HEK293 (cell line): Measurements from ENCODE around the gene WLS.

ENCODE experiments used
- EGR2 ChIP-seq: fragments of 450-650 bp; formaldehyde crosslinking; IDR thresholded peaks from 2 replicates; pipeline ENCODE4 v1.5.1; 2016; ENCODE audit warnings: low read depth, missing biosample characterization, missing genetic modification characterization
- HOXA7 ChIP-seq: sonication (generic); formaldehyde crosslinking; IDR thresholded peaks from 2 replicates; pipeline ENCODE4 v1.8.1; 2022; ENCODE audit warnings: missing genetic modification reagents, borderline replicate concordance
- KLF10 ChIP-seq: fragments of 450-650 bp; IDR thresholded peaks from 2 replicates; pipeline ENCODE4 v1.5.1; 2018; ENCODE audit warnings: missing biosample characterization, mild to moderate bottlenecking, missing genetic modification characterization
- PRDM10 ChIP-seq: fragments of 450-650 bp; formaldehyde crosslinking; IDR thresholded peaks from 2 replicates; pipeline ENCODE4 v1.5.1; 2016; ENCODE audit warnings: missing biosample characterization, missing genetic modification characterization
- SCRT1 ChIP-seq: fragments of 450-650 bp; formaldehyde crosslinking; IDR thresholded peaks from 2 replicates; pipeline ENCODE4 v1.5.1; 2016; ENCODE audit warnings: missing biosample characterization, missing genetic modification characterization, borderline replicate concordance
- SP3 ChIP-seq: fragments of 450-650 bp; formaldehyde crosslinking; IDR thresholded peaks from 2 replicates; pipeline ENCODE4 v1.5.1; 2016; ENCODE audit warnings: missing biosample characterization, missing genetic modification characterization
- WT1 ChIP-seq: fragments of 450-650 bp; formaldehyde crosslinking; IDR thresholded peaks from 2 replicates; pipeline ENCODE4 v1.5.1; 2016; ENCODE audit warnings: missing biosample characterization, missing genetic modification characterization
- ZNF10 ChIP-seq: fragments of 450-650 bp; formaldehyde crosslinking; IDR thresholded peaks from 2 replicates; pipeline ENCODE4 v1.5.1; 2017; ENCODE audit warnings: missing biosample characterization, missing genetic modification characterization
- ZNF133 ChIP-seq: fragments of 450-650 bp; formaldehyde crosslinking; IDR thresholded peaks from 2 replicates; pipeline ENCODE4 v1.5.1; 2016; ENCODE audit warnings: missing biosample characterization, missing genetic modification characterization
- ZNF16 ChIP-seq: fragments of 450-650 bp; formaldehyde crosslinking; IDR thresholded peaks from 2 replicates; pipeline ENCODE4 v1.5.1; 2016; ENCODE audit warnings: low read depth, missing biosample characterization, missing genetic modification characterization
- ZNF211 ChIP-seq: fragments of 450-650 bp; formaldehyde crosslinking; IDR thresholded peaks from 2 replicates; pipeline ENCODE4 v1.5.1; 2016; ENCODE audit warnings: low read depth, missing biosample characterization, missing genetic modification characterization
- ZNF223 ChIP-seq: fragments of 450-650 bp; formaldehyde crosslinking; IDR thresholded peaks from 2 replicates; pipeline ENCODE4 v1.5.1; 2016; ENCODE audit warnings: missing biosample characterization, missing genetic modification characterization
- ZNF248 ChIP-seq: fragments of 450-650 bp; formaldehyde crosslinking; IDR thresholded peaks from 2 replicates; pipeline ENCODE4 v1.5.1; 2017; ENCODE audit warnings: missing biosample characterization, missing genetic modification characterization
- ZNF280C ChIP-seq: fragments of 450-650 bp; formaldehyde crosslinking; IDR thresholded peaks from 2 replicates; pipeline ENCODE4 v1.5.1; 2016; ENCODE audit warnings: missing biosample characterization, missing genetic modification characterization
- ZNF324 ChIP-seq: fragments of 450-650 bp; formaldehyde crosslinking; IDR thresholded peaks from 2 replicates; pipeline ENCODE4 v1.5.1; 2016; ENCODE audit warnings: missing biosample characterization, missing genetic modification characterization
- ZNF362 ChIP-seq: fragments of 450-650 bp; formaldehyde crosslinking; IDR thresholded peaks from 2 replicates; pipeline ENCODE4 v1.5.1; 2016; ENCODE audit warnings: missing biosample characterization, missing genetic modification characterization
- ZNF518A ChIP-seq: fragments of 450-650 bp; formaldehyde crosslinking; conservative IDR thresholded peaks from 2 replicates; pipeline ENCODE4 v1.5.1; 2016; ENCODE audit warnings: low read depth, missing biosample characterization, missing genetic modification characterization
- ZNF792 ChIP-seq: fragments of 450-650 bp; formaldehyde crosslinking; IDR thresholded peaks from 2 replicates; pipeline ENCODE4 v1.5.1; 2016; ENCODE audit warnings: missing biosample characterization, missing genetic modification characterization
- ZSCAN16 ChIP-seq: fragments of 450-650 bp; formaldehyde crosslinking; IDR thresholded peaks from 2 replicates; pipeline ENCODE4 v1.5.1; 2016; ENCODE audit warnings: missing biosample characterization, missing genetic modification characterization
- TF ChIP-seq, protein P1 (sequence below): fragments of 450-650 bp; formaldehyde crosslinking; IDR thresholded peaks from 2 replicates; pipeline ENCODE4 v1.5.1; 2016; ENCODE audit warnings: missing biosample characterization, missing genetic modification characterization
- TF ChIP-seq, protein P2 (sequence below): fragments of 450-650 bp; formaldehyde crosslinking; optimal IDR thresholded peaks from 2 replicates; pipeline ENCODE3; 2016; ENCODE audit warnings: missing biosample characterization, mild to moderate bottlenecking, missing genetic modification characterization

WLS gene

GRCh38 chr1:68232289-68233148 is at the start of gene WLS (continued):
- no peak for TF ChIP-seq ZNF280C (tag by site-specific recombination)
- TF ChIP-seq ZSCAN16 (tag by site-specific recombination): no peak
- TF ChIP-seq ZNF10 (tag by site-specific recombination): no peak
- TF ChIP-seq SP3 (tag by site-specific recombination): peak; percentile 59
- TF ChIP-seq ZNF133 (tag by site-specific recombination): no peak
- no peak for TF ChIP-seq ZNF792 (tag by site-specific recombination)
- TF ChIP-seq KLF10 (tag by site-specific recombination): no peak
- TF ChIP-seq, protein P1, sequence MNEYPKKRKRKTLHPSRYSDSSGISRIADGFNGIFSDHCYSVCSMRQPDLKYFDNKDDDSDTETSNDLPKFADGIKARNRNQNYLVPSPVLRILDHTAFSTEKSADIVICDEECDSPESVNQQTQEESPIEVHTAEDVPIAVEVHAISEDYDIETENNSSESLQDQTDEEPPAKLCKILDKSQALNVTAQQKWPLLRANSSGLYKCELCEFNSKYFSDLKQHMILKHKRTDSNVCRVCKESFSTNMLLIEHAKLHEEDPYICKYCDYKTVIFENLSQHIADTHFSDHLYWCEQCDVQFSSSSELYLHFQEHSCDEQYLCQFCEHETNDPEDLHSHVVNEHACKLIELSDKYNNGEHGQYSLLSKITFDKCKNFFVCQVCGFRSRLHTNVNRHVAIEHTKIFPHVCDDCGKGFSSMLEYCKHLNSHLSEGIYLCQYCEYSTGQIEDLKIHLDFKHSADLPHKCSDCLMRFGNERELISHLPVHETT (tag by site-specific recombination): no peak
- no peak for TF ChIP-seq ZNF324 (tag by site-specific recombination)
- no peak; the same call in 1 of the 2 replicates for TF ChIP-seq PRDM10 (tag by site-specific recombination)
- TF ChIP-seq, protein P2, sequence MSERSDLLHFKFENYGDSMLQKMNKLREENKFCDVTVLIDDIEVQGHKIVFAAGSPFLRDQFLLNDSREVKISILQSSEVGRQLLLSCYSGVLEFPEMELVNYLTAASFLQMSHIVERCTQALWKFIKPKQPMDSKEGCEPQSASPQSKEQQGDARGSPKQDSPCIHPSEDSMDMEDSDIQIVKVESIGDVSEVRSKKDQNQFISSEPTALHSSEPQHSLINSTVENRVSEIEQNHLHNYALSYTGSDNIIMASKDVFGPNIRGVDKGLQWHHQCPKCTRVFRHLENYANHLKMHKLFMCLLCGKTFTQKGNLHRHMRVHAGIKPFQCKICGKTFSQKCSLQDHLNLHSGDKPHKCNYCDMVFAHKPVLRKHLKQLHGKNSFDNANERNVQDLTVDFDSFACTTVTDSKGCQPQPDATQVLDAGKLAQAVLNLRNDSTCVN (tag by site-specific recombination): peak; percentile 43
- TF ChIP-seq ZNF16: no peak
- TF ChIP-seq ZNF362 (tag by site-specific recombination): no peak
- TF ChIP-seq ZNF223 (tag by site-specific recombination): no peak
- no peak for TF ChIP-seq EGR2 (tag by site-specific recombination)
- no peak for TF ChIP-seq HOXA7 (CRISPR knock-in tag)
- TF ChIP-seq ZNF211: no peak
- no peak for TF ChIP-seq ZNF518A (tag by site-specific recombination)
- TF ChIP-seq SCRT1: no peak
- TF ChIP-seq ZNF248: no peak
- peak; percentile 86 for TF ChIP-seq WT1
